Gastrocnemius medialis (tissue), 4 donors: Measurements from ENCODE around the gene NECTIN2. TPM values are rescaled to one million over a fixed set of nuclear protein-coding genes. Genes with fewer than 3 reads are reported as not detected.

Experiments
- ATAC-seq, 2 donors: fragments of 150-250 bp; one replicate each; pipeline ENCODE4 v1.9.1; 2016
- DNase-seq, 2 donors: peaks; one replicate each; pipeline ENCODE4 v3.0.0-alpha.2; 2019
- H3K27ac ChIP-seq, 4 donors: fragments of 200-600 bp; sonication (generic); 1 replicate in 1 of 4; 2 replicates in 3 of 4; pipeline ENCODE4 v1.5.1; 2016 to 2018; ENCODE audit warnings: mild to moderate bottlenecking in 2 of 4, moderate library complexity in 1 of 4
- H3K27me3 ChIP-seq, 3 donors: fragments of 200-600 bp; sonication (generic) in 2 of 3; 1 replicate in 1 of 3; 2 replicates in 2 of 3; pipeline versions ENCODE4 v1.5.1 to v1.6.0; 2016 to 2019; ENCODE audit warnings: mild to moderate bottlenecking in 1 of 3, moderate library complexity in 1 of 3
- H3K36me3 ChIP-seq, 2 donors: fragments of 200-600 bp; sonication (generic) in 1 of 2; one replicate each; pipeline ENCODE4 v1.5.1; 2017 to 2018
- H3K4me1 ChIP-seq, 2 donors: fragments of 200-600 bp; sonication (generic) in 1 of 2; one replicate each; pipeline ENCODE4 v1.5.1; 2016 to 2017; ENCODE audit warnings: mild to moderate bottlenecking in 2 of 2
- H3K4me3 ChIP-seq, 4 donors: fragments of 200-600 bp; sonication (generic) in 3 of 4; 1 replicate in 1 of 4; 2 replicates in 3 of 4; pipeline ENCODE4 v1.5.1; 2016 to 2019; ENCODE audit warnings: mild to moderate bottlenecking in 2 of 4
- H3K9me3 ChIP-seq, 3 donors: fragments of 200-600 bp; sonication (generic) in 2 of 3; 1 replicate in 1 of 3; 2 replicates in 2 of 3; pipeline ENCODE4 v1.5.1; 2016 to 2019
- CTCF ChIP-seq, 5 experiments: fragments of 450-650 bp in 3 of 5; fragments of 200-600 bp in 2 of 5; sonication (generic) in 2 of 5; IDR thresholded peaks in 4 of 5; conservative IDR thresholded peaks in 1 of 5; 1 replicate in 4 of 5; 2 replicates in 1 of 5; pipeline ENCODE4 v1.5.1; 2016 to 2019; ENCODE audit warnings: antibody characterized with exemption in 5 of 5, mild to moderate bottlenecking in 3 of 5, moderate library complexity in 3 of 5
- POLR2A ChIP-seq, 2 donors: fragments of 450-650 bp; IDR thresholded peaks; one replicate each; pipeline ENCODE4 v1.6.1; 2017; ENCODE audit warnings: antibody characterized with exemption in 2 of 2, mild to moderate bottlenecking in 2 of 2, moderate library complexity in 2 of 2
- in situ Hi-C, 4 donors: fragments of 200-750 bp; cut with MboI; loops; one replicate each; pipeline versions ENCODE4 v1.15.0 to v1.8.0; 2017; ENCODE audit warnings: low sequenced_read_pairs in 4 of 4
- intact Hi-C: fragments of 100-400 bp; cut with DNase I; formaldehyde crosslinking; loops from one replicate; pipeline ENCODE4 v1.15.1; 2023; ENCODE audit warnings: low total_unique reads
- total RNA-seq, 4 donors: library from RNA; depleted of rRNA; stranded (reverse); fragments of >200 nt; gene quantifications; one replicate each; pipeline versions ENCODE4 v1.1.0 to v1.2.3, GENCODE V29; 2016

The NECTIN2 gene
- total RNA-seq, 4 donors from 2014 or later, result 10.3 to 20.8 (median 16.7) TPM

DNA sequence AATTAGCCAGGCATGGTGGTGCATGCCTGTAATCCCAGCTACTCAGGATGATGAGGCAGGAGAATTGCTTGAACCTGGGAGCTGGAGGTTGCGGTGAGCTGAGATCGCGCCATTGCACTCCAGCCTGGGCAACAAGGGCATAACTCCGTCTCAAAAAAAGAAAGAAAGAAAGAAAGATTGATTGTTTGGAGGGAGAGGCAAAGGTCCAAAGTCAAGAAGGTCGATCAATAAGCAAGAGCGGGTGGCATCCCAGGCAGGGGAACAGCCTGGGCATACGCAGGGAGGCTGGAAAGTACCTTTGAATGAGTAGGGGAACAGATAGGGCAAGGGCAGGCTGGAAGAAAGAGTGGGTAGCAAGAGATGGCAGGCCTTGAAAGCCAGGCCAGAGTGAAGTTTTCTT is 84.0 kb downstream of the NECTIN2 start:
- no peak for DNase-seq
- intact Hi-C loops, result no loop called here
- no peaks in the 10 kb centered on the region for H3K36me3 ChIP-seq
- H3K9me3 ChIP-seq, result no peaks in the 10 kb centered on the region
- in situ Hi-C loops, result no loop called here
- TF ChIP-seq CTCF (IDR thresholded peaks at IDR 0.05 in 4 of 5, conservative IDR thresholded peaks at IDR 0.05 in 1 of 5), result no peak
- no peak for TF ChIP-seq POLR2A (IDR thresholded peaks at IDR 0.05)
- H3K4me3 ChIP-seq, result no peak overlapping the region
- H3K4me1 ChIP-seq, result peaks cover 0 to 11% of the 10 kb centered on the region in 2 donors
- no peak for ATAC-seq
- no peaks in the 10 kb centered on the region for H3K27me3 ChIP-seq
- H3K27ac ChIP-seq, result no peak overlapping the region

- in situ Hi-C loops, result no loop called here
- intact Hi-C loops, result no loop called here
- Histone ChIP-seq H3K27ac (no peak overlapping the region), H3K36me3 (no peaks in the 10 kb centered on the region), H3K27me3 (no peaks in the 10 kb centered on the region), H3K4me1 (peaks cover 0 to 10% of the 10 kb centered on the region in 2 donors), H3K9me3 (no peaks in the 10 kb centered on the region), H3K4me3 (no peak overlapping the region)
- DNase-seq, result no peak
- ATAC-seq, result no peak
- no peak for TF ChIP-seq CTCF (IDR thresholded peaks at IDR 0.05 in 4 of 5, conservative IDR thresholded peaks at IDR 0.05 in 1 of 5)
- TF ChIP-seq POLR2A (IDR thresholded peaks at IDR 0.05), result no peak
These were observed 85.4 kb downstream of the NECTIN2 start for GRCh38 chr19:44931541-44931940.

Other genes with a start within 250 kb of the NECTIN2 start
- not detected for gene IGSF23, start 232.7 kb upstream of the NECTIN2 start, total RNA-seq
- 10 to 100 TPM; 27.3 to 60.2 (median 33.9) TPM for gene PVR, start 202.4 kb upstream of the NECTIN2 start, total RNA-seq
- 1 to 10 TPM; 2.0 to 8.5 (median 3.7) TPM for gene CEACAM19, start 174.8 kb upstream of the NECTIN2 start, total RNA-seq
- gene CEACAM16, start 147.1 kb upstream of the NECTIN2 start, total RNA-seq, result not detected
- gene BCL3, start 97.6 kb upstream of the NECTIN2 start, total RNA-seq, result 10 to 100 TPM in 1 of 4 donors, 1 to 10 TPM in 3; 7.2 to 15.7 (median 8.5) TPM
- gene CBLC, start 68.4 kb upstream of the NECTIN2 start, total RNA-seq, result under 1 TPM in 1 of 4 donors, not detected in 3; 0.49 TPM
- gene BCAM, start 37.2 kb upstream of the NECTIN2 start, total RNA-seq, result 10 to 100 TPM; 10.2 to 24.6 (median 23.6) TPM
- gene TOMM40, start 45.0 kb downstream of the NECTIN2 start, total RNA-seq, result 100 to 1,000 TPM in 1 of 4 donors, 10 to 100 TPM in 3; 75.1 to 148 (median 86.0) TPM
- 10 to 100 TPM; 18.9 to 36.5 (median 29.1) TPM for gene APOE, start 59.5 kb downstream of the NECTIN2 start, total RNA-seq
- 10 to 100 TPM in 1 of 4 donors, 1 to 10 TPM in 3; 1.1 to 18.7 (median 7.9) TPM for gene APOC1, start 68.3 kb downstream of the NECTIN2 start, total RNA-seq
- not detected for gene APOC4, start 95.9 kb downstream of the NECTIN2 start, total RNA-seq
- 10 to 100 TPM in 1 of 4 donors, 1 to 10 TPM in 1, not detected in 2; 8.9 to 24.0 TPM for gene APOC2, start 99.8 kb downstream of the NECTIN2 start, total RNA-seq
- gene CLPTM1, start 109.1 kb downstream of the NECTIN2 start, total RNA-seq, result 100 to 1,000 TPM in 1 of 4 donors, 10 to 100 TPM in 3; 61.3 to 116 (median 89.4) TPM
- 10 to 100 TPM in 3 of 4 donors, 1 to 10 TPM in 1; 8.4 to 21.5 (median 12.9) TPM for gene RELB, start 155.2 kb downstream of the NECTIN2 start, total RNA-seq
- 100 to 1,000 TPM in 2 of 4 donors, 10 to 100 TPM in 2; 28.8 to 121 (median 91.5) TPM for gene CLASRP, start 192.7 kb downstream of the NECTIN2 start, total RNA-seq
- gene ZNF296, start 230.2 kb downstream of the NECTIN2 start, total RNA-seq, result not detected
- 10 to 100 TPM; 18.6 to 33.4 (median 27.9) TPM for gene GEMIN7, start 233.0 kb downstream of the NECTIN2 start, total RNA-seq
- 10 to 100 TPM; 30.5 to 51.1 (median 39.7) TPM for gene PPP1R37, start 246.9 kb downstream of the NECTIN2 start, total RNA-seq